ENCODE results near the gene FBXW10.
"Not testable (repeated sequence)": the region's sequence is repeated elsewhere in the genome, so short reads cannot be mapped to it uniquely, and the experiment has no call there.

DNA sequence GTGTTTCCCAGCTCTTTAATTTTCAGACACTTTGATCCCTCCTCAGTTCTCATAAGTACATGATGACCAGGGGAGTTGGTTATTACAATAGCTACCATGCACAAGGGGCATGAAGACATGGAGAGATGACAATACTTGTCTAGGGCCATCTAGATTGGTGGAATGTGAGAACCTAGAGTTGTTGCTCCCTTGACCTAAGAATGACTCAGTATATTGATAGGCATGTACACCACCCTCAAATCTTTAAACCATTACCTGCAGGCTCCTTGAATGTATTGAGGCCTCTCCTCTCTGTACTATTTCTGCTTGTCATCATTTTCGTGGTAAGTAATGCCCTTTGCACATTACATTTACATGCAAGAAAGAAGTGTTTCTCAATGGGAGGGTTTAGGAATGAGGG, 20.3 kb upstream of the FBXW10 start:
- TF ChIP-seq, protein P1, sequence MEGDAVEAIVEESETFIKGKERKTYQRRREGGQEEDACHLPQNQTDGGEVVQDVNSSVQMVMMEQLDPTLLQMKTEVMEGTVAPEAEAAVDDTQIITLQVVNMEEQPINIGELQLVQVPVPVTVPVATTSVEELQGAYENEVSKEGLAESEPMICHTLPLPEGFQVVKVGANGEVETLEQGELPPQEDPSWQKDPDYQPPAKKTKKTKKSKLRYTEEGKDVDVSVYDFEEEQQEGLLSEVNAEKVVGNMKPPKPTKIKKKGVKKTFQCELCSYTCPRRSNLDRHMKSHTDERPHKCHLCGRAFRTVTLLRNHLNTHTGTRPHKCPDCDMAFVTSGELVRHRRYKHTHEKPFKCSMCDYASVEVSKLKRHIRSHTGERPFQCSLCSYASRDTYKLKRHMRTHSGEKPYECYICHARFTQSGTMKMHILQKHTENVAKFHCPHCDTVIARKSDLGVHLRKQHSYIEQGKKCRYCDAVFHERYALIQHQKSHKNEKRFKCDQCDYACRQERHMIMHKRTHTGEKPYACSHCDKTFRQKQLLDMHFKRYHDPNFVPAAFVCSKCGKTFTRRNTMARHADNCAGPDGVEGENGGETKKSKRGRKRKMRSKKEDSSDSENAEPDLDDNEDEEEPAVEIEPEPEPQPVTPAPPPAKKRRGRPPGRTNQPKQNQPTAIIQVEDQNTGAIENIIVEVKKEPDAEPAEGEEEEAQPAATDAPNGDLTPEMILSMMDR (IDR thresholded peaks at IDR 0.05): not testable (repeated sequence)
- TF ChIP-seq POLR2A (IDR thresholded peaks at IDR 0.05): not testable (repeated sequence)

Data from Peyer's patch (tissue), 4 donors.